Central memory CD4-positive, alpha-beta T cell (primary cell): ENCODE data around the gene BUD31.
A peak's percentile ranks its signal among the peaks of the same experiment; 100 is the strongest.
"Not testable (repeated sequence)": the region's sequence is repeated elsewhere in the genome, so short reads cannot be mapped to it uniquely, and the experiment has no call there.

Source experiments
- DNase-seq: peaks from one replicate; pipeline ENCODE4 v3.0.0; 2022

Gene BUD31

GRCh38 chr7:99399597-99399996 is 9.2 kb upstream of the BUD31 start:
- no peak for DNase-seq

GRCh38 chr7:99402854-99403253 is 5.9 kb upstream of the BUD31 start:
- DNase-seq = no peak

- no peak for DNase-seq
Observed at GRCh38 chr7:99403764-99404163, 5.0 kb upstream of the BUD31 start.

GRCh38 chr7:99404235-99404976 is 4.4 kb upstream of the BUD31 start:
- DNase-seq = no peak

- no peak for DNase-seq
Observed at GRCh38 chr7:99404977-99405320, 3.8 kb upstream of the BUD31 start.

- DNase-seq = no peak
Observed at GRCh38 chr7:99406557-99406956, 2.2 kb upstream of the BUD31 start.

DNA sequence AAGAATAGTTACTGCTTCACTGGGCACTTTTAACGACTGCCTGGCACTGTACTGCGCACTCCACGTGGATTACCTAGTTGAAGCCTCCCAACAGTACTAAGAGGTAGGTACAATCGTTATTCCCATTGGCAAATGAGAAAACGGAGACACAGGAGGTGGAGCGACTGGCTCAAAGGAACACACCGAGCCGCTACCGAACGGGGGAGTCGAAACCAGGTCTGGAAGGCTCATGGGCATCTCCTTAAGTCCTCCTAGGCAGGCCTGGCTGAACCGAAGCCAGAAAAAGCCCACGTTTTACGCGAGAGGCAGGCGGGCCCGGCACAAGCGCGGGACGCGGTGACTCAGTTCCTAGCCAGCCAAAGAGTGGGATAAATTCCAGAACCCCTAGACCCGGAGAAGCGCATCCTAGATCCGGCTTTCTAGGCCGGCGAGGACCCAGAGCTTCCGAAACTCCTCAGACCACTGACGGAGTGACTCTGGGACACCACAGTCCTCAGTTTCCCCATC is 844 bp upstream of the BUD31 start:
- DNase-seq = peak; percentile 12

DNA sequence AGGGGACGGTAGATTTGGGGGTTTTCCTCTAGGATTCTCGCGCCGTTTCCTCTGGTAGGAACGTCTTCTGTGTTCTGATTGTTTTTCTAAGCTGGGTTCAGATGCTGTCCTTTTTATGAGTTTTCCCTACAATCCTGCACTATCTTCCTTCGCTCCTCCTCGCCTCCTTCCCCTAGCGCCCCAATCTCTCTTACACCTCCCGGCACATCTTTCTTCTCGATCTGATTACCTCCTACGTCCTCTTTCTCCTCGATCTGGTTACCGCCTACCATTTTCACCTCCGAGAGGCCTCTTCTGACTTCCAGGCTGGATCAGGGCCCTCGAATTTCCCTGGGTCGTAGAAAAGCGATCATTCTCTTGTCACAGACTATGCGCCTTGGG is 413 bp downstream of the BUD31 start:
- DNase-seq = no peak

- DNase-seq = no peak
Observed at GRCh38 chr7:99409806-99410205, 1.0 kb downstream of the BUD31 start.

- no peak for DNase-seq
Observed at GRCh38 chr7:99410635-99411034, 1.9 kb downstream of the BUD31 start.

DNA sequence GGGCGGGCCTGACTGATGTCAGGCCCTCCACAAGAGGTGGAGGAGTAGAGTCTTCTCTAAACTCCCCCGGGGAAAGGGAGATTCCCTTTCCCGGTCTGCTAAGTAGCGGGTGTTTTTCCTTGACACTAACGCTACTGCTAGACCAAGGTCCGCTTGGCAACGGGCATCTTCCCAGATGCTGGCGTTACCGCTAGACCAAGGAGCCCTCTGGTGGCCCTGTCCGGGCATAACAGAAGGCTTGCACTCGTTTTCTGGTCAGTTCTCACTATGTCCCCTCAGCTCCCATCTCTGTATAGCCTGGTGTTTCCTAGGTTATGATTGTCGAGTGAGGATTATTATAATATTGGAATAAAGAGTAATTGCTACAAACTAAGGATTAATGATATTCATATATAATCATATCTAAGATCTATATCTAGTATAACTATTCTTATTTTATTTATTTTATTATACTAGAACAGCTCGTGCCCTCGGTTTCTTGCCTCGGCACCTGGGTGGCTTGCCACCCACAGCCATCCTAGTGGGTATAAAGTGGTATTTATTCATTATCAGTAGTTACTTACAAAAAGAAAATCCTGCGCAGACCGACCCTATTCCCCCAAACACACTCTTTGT is 6.9 kb downstream of the BUD31 start:
- not testable (repeated sequence) for DNase-seq

DNA sequence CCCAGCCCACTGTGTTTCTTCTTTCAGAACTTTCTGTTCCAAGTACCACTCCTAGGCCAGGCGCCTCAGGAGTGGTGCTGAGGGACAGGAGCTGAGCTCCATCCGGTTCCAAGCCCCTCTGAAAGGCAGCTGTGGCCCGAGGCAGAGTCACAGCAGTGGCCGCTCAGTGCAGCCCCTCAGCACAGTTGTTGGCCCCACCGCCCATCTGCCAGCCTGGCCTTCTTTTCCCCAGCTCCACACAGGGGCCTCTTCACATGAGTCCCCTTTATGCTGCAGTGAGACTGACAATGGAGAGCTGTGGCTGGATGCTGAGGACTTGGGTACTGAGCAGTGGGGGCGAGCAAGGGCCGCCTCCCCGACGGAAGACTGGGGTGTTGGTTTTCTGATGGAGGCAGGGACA is 9.5 kb downstream of the BUD31 start:
- DNase-seq = no peak

- DNase-seq = no peak
Observed at GRCh38 chr7:99419323-99420021, 10.7 kb downstream of the BUD31 start.

- DNase-seq = no peak
Observed at GRCh38 chr7:99420213-99420612, 11.4 kb downstream of the BUD31 start.

GRCh38 chr7:99420986-99421385 is 12.2 kb downstream of the BUD31 start:
- DNase-seq = no peak

GRCh38 chr7:99422186-99422585 is 13.4 kb downstream of the BUD31 start:
- no peak for DNase-seq

DNA sequence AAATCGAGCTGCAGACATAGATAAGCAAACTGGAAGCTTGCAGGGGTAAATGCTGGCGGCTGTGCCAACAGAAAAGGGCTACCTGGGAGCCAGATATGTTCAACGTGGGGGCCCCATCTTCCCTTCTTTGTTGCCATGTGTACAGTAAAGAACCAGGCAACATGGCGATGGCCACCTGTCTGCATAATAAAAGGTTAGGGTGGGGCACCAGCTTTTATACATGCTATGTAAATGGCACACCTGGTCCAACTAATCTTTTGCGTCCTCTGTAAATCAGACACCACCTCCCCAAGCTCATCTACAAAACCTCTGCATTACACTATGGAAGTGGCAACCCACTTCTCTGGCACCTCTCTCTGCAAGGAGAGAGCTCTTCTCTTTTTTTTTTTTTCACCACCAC is 13.9 kb downstream of the BUD31 start:
- DNase-seq = no peak

DNA sequence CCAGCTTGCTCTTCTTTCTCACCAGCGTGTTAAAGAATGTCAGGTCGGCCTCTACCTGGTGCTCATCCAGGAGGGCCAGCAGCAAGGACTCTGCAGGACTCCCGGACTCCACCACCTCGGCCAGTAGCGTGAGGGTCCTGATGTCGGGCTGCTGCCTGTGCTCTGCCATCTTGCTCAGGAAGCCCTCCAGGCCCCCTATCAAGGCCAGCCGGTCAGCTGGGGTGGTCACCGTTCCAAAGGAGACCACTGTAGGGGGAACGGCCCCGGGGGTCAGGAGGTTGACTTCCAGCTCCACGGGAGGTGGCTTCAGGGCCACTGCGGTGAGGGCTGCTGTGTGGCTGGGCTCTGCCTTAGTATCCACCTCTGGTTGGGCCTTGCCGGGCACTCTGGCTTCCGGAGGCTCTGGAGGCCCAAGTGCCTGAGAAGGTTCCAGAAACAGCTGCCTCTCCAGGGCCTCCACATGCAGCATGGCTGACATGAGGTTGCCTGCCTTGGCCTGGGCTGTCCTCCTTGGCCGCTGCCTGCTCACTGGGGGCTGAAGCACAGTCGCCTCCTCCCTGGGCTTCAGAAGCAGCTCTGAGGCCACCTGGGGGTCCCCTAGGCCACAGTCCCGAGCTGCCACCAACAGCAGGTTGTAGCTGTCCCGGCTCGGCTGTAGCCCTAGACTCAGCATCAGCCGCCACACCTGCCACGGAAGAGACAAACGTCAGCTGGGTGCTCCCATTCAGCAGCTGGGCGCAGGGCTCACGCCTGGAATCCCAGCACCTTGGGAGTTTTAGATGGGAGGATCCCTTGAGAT is 16.4 kb downstream of the BUD31 start:
- DNase-seq = no peak

DNA sequence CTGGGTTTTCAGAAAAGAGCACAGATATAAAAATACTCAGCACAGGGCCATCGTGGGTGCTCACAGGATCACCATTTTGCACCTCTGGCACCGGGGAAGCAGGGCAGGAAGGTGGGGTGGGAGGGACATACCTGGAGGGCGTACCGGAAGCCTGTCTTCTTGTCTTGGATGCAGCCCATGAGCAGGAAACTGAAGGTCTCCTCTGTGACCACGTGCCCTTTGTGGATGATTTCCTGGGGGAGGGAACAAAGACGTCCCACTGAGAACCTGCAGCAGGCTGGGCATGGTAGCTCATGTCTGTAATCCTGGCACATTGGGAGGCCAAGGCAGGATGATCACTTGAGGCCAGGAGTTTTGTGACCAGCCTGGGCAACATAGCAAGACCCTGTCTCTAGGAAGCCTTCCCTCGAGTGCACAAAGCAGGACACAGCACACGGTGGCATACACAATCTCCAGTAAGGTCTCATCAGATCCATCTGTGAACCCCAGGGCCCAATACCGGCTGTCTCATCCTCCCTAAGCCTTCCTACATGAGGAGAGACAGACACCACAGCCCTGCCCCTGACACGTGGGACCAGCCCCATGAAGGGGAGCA is 20.3 kb downstream of the BUD31 start:
- DNase-seq = peak; percentile 27

DNA sequence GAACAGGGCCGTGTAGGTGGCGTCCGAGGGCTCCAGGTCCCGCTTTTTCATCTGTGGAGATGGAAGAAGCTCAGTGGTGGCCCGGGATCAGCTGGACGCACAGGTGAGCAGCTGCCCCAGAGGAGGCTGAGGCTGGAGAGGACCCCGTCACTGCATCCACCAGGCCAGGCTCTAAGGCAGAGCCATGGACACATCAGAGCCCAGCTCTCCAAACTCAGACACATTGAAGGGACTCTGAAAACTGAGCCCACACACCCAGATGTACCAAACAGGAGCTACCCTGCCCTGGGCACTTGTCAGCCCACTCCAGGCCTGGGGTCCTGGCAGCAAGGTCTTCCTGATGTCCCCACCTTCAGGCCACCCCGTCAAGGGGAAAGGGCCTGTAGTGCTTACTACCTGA is 21.0 kb downstream of the BUD31 start:
- DNase-seq = no peak

GRCh38 chr7:99431756-99432540 is 23.2 kb downstream of the BUD31 start:
- not testable (repeated sequence) for DNase-seq

- DNase-seq = no peak
Observed at GRCh38 chr7:99433158-99433557, 24.4 kb downstream of the BUD31 start.
